ENCODE measurements around the gene PHLPP2. TPM values are rescaled to one million over a fixed set of nuclear protein-coding genes. Genes with fewer than 3 reads are reported as not detected.

PHLPP2 gene
- total and polyA plus RNA-seq, 10 of the 15 experiments (the other 5 are each of a cell fraction or from before 2014, with no cell fraction given), result 1.0 to 13.2 (median 7.0) TPM

GRCh38 chr16:71671165-71671564, 53.3 kb downstream of the PHLPP2 start (continued):
- TF ChIP-seq NFXL1 (IDR thresholded peaks at IDR 0.05; ENCODE audit: borderline replicate concordance), result no peak

GRCh38 chr16:71670537-71670936, 54.0 kb downstream of the PHLPP2 start:
- intact Hi-C loops (cut with micrococcal nuclease; ENCODE audit: unreplicated experiment) (no loop called here), in situ Hi-C loops (cut with MboI) (no loop called here)
- H3K4me3 ChIP-seq, result no peak overlapping the region
- 96% methylated on average over 4 of the region's 4 CpGs for WGBS (ENCODE audit: insufficient coverage, insufficient replicate concordance, low lambda C conversion rate, missing lambda C conversion rate)
- no peaks in the 10 kb centered on the region for H4K20me1 ChIP-seq (ENCODE audit: control insufficient read depth, insufficient read depth)
- no peak overlapping the region for H2AFZ ChIP-seq (ENCODE audit: control insufficient read depth, low read depth, low read length)
- ChIA-PET RAD21 (ENCODE audit: unreplicated experiment) (interaction anchor here (0.6 to 0.7 kb wide), 2 partner anchors 224 to 291 kb away, joined by 3 read pairs; no protein-coding TSS in a partner anchor), POLR2A (no interaction called here), CTCF (interaction anchor here (0.8 to 3.2 kb wide), 4 partner anchors 9 to 102 kb away, joined by 3 to 10 read pairs (median 4); no protein-coding TSS in a partner anchor), SMC1A (ENCODE audit: uncharacterized antibody, unreplicated experiment) (interaction anchor here (1.5 kb wide), 1 partner anchor 39 kb away, joined by 4 read pairs; no protein-coding TSS in a partner anchor)
- no peaks in the 10 kb centered on the region for H3K27me3 ChIP-seq (replicated peaks in 1 of 2; ENCODE audit: control insufficient read depth in 2 of 2, insufficient read depth in 2 of 2, low read length in 1 of 2)
- no peaks in the 10 kb centered on the region; the same call in 2 of the 3 replicates for H3K9me3 ChIP-seq (replicated peaks; ENCODE audit: control insufficient read depth, insufficient read depth, low read length)
- no peak overlapping the region for H3K4me2 ChIP-seq (ENCODE audit: control insufficient read depth, insufficient read depth)
- H3K79me2 ChIP-seq (ENCODE audit: control insufficient read depth, insufficient read depth, low read length), result no peaks in the 10 kb centered on the region
- no peaks in the 10 kb centered on the region for H3K36me3 ChIP-seq (ENCODE audit: control insufficient read depth in 2 of 2, insufficient read depth in 2 of 2, low read length in 1 of 2)
- no peak for DNase-seq (ENCODE audit: low read depth, low spot score)
- FAIRE-seq, result no peak
- no peak for ATAC-seq
- TF ChIP-seq USF1 (IDR thresholded peaks at IDR 0.05; ENCODE audit: borderline replicate concordance, extremely low read length, insufficient read depth, low read depth, low read length) (no peak), ZNF592 (IDR thresholded peaks at IDR 0.05) (no peak), PAX5 (IDR thresholded peaks at IDR 0.05; ENCODE audit: borderline replicate concordance, low read depth, low read length) (no peak), MXI1 (IDR thresholded peaks at IDR 0.05; ENCODE audit: low read depth, low read length) (no peak), E4F1 (IDR thresholded peaks at IDR 0.05; ENCODE audit: borderline replicate concordance, partially characterized antibody) (no peak), JUND (IDR thresholded peaks at IDR 0.05; ENCODE audit: low read depth, low read length) (no peak), SIN3A (IDR thresholded peaks at IDR 0.05; ENCODE audit: low read depth, low read length) (no peak)
- H3K4me1 ChIP-seq (ENCODE audit: control insufficient read depth, insufficient read depth, low read length), result no peaks in the 10 kb centered on the region
- H3K27ac ChIP-seq (ENCODE audit: control insufficient read depth, insufficient read depth), result no peak overlapping the region
- no TSS peak for BruUV-seq (replicated peaks)
- H3K9ac ChIP-seq (ENCODE audit: control insufficient read depth, insufficient read depth, low read length), result no peak overlapping the region

All from GM12878 (cell line).